ENCODE data around the gene ZCCHC7.

GRCh38 chr9:37382161-37382981 is 262.0 kb downstream of the ZCCHC7 start:
- TF ChIP-seq CTCF (IDR thresholded peaks at IDR 0.05) = no peak
- TF ChIP-seq POLR2A (IDR thresholded peaks at IDR 0.05) = no peak
- no peak for TF ChIP-seq POLR2AphosphoS5 (IDR thresholded peaks at IDR 0.05)
